Upper lobe of left lung (tissue), 6 donors: ENCODE data around the gene C16orf54. TPM values are rescaled to one million over a fixed set of nuclear protein-coding genes. Genes with fewer than 3 reads are reported as not detected.

Source experiments
- ATAC-seq, 2 donors: fragments of 200-7000 bp; cut with Tn5 transposase; one replicate each; pipeline ENCODE4 v1.9.1; 2022; ENCODE audit warnings: mild to moderate bottlenecking in 2 of 2, moderate library complexity in 2 of 2; ENCODE audit not compliant: low FRiP score in 2 of 2
- DNase-seq, 2 donors: peaks; one replicate each; pipeline ENCODE4 v3.0.0-alpha.2; 2019 to 2020
- H3K27ac ChIP-seq, 4 donors: fragments of 200-600 bp; sonication (generic); one replicate each; pipeline ENCODE4 v1.5.1; 2016 to 2019
- H3K27me3 ChIP-seq, 4 donors: fragments of 200-600 bp; sonication (generic); one replicate each; pipeline ENCODE4 v1.5.1; 2017 to 2019
- H3K36me3 ChIP-seq, 4 donors: fragments of 200-600 bp; sonication (generic); one replicate each; pipeline ENCODE4 v1.5.1; 2016 to 2019
- H3K4me1 ChIP-seq, 4 donors: fragments of 200-600 bp; sonication (generic); one replicate each; pipeline ENCODE4 v1.5.1; 2018 to 2019
- H3K4me3 ChIP-seq, 4 donors: fragments of 200-600 bp; sonication (generic); one replicate each; pipeline ENCODE4 v1.5.1; 2017 to 2019; ENCODE audit warnings: mild to moderate bottlenecking in 2 of 4, moderate library complexity in 1 of 4
- H3K9me3 ChIP-seq, 4 donors: fragments of 200-600 bp; sonication (generic); one replicate each; pipeline ENCODE4 v1.5.1; 2018 to 2019
- CTCF ChIP-seq, 6 experiments: fragments of 450-650 bp in 4 of 6; fragments of 200-600 bp in 2 of 6; sonication (generic) in 2 of 6; IDR thresholded peaks; one replicate each; pipeline ENCODE4 v1.5.1; 2016 to 2019; ENCODE audit warnings: antibody characterized with exemption in 6 of 6
- EP300 ChIP-seq, 4 donors: sonication (generic); formaldehyde crosslinking; IDR thresholded peaks; one replicate each; pipeline ENCODE4 v1.5.1; 2017; ENCODE audit warnings: antibody characterized with exemption in 4 of 4, control low read depth in 2 of 4
- POLR2A ChIP-seq, 4 donors: fragments of 450-650 bp; IDR thresholded peaks; one replicate each; pipeline ENCODE4 v1.5.1; 2016 to 2017; ENCODE audit warnings: antibody characterized with exemption in 4 of 4, mild to moderate bottlenecking in 2 of 4
- POLR2AphosphoS5 ChIP-seq, 2 donors: sonication (generic); formaldehyde crosslinking; IDR thresholded peaks; one replicate each; pipeline ENCODE4 v1.5.1; 2017; ENCODE audit warnings: antibody characterized with exemption in 2 of 2
- WGBS, 2 donors: methylation state at CpG; one replicate each; pipeline ENCODE4 v1.1.5; 2017 to 2018; 5-methylcytosine and 5-hydroxymethylcytosine counted together
- total RNA-seq, 6 donors: library from RNA; depleted of rRNA in 4 of 6; stranded (reverse); fragments of >200 nt in 4 of 6; gene quantifications; one replicate each; pipeline versions ENCODE4 v1.1.0 to v1.2.1, GENCODE V29; 2016 to 2021
- donor health status: DM: no; HTN: no; CAD: no; lungs with moderate emphysema.
- donor health status: DM: no; HTN: yes; CAD: no; lungs with severe emphysema.

C16orf54 gene
- total RNA-seq, 6 donors from 2014 or later, result 2.4 to 17.3 (median 7.5) TPM

GRCh38 chr16:29720703-29721102, 25.1 kb downstream of the C16orf54 start:
- H3K9me3 ChIP-seq, result no peaks in the 10 kb centered on the region
- H3K36me3 ChIP-seq, result no peaks in the 10 kb centered on the region
- no peak overlapping the region for H3K4me3 ChIP-seq
- DNase-seq (no peak), ATAC-seq (no peak)
- no peak for TF ChIP-seq CTCF (IDR thresholded peaks at IDR 0.05)
- no peak overlapping the region for H3K27ac ChIP-seq
- H3K27me3 ChIP-seq, result no peaks in the 10 kb centered on the region
- peaks cover 0 to 4% (median 0%) of the 10 kb centered on the region in 4 donors for H3K4me1 ChIP-seq
- WGBS, 2 donors, result 69 to 79% methylated on average over 5 of the region's 5 CpGs

GRCh38 chr16:29719063-29719462, 26.7 kb downstream of the C16orf54 start:
- Histone ChIP-seq H3K4me3 (no peak overlapping the region), H3K27me3 (no peaks in the 10 kb centered on the region), H3K4me1 (peaks cover 0 to 4% (median 0%) of the 10 kb centered on the region in 4 donors), H3K36me3 (no peaks in the 10 kb centered on the region), H3K9me3 (no peaks in the 10 kb centered on the region), H3K27ac (no peak overlapping the region)
- DNase-seq (no peak), ATAC-seq (no peak)
- WGBS, 2 donors, result 39 to 49% methylated on average over 4 of the region's 4 CpGs
- TF ChIP-seq POLR2AphosphoS5 (IDR thresholded peaks at IDR 0.05), result no peak
- TF ChIP-seq POLR2A (IDR thresholded peaks at IDR 0.05), result no peak
- TF ChIP-seq CTCF (IDR thresholded peaks at IDR 0.05), result no peak
- TF ChIP-seq EP300 (IDR thresholded peaks at IDR 0.05), result no peak

GRCh38 chr16:29717113-29717512, 28.7 kb downstream of the C16orf54 start:
- ATAC-seq, result no peak
- WGBS, 2 donors, result 89 to 95% methylated on average over 6 to 7 of the region's 7 CpGs
- no peak overlapping the region for H3K27ac ChIP-seq
- no peaks in the 10 kb centered on the region for H3K9me3 ChIP-seq
- TF ChIP-seq POLR2AphosphoS5 (IDR thresholded peaks at IDR 0.05), result no peak
- no peak for TF ChIP-seq CTCF (IDR thresholded peaks at IDR 0.05)
- TF ChIP-seq POLR2A (IDR thresholded peaks at IDR 0.05), result no peak
- no peak for TF ChIP-seq EP300 (IDR thresholded peaks at IDR 0.05)
- no peaks in the 10 kb centered on the region for H3K27me3 ChIP-seq
- H3K36me3 ChIP-seq, result no peaks in the 10 kb centered on the region
- no peak overlapping the region for H3K4me3 ChIP-seq
- H3K4me1 ChIP-seq, result peaks cover 0 to 4% (median 0%) of the 10 kb centered on the region in 4 donors
- no peak for DNase-seq

- H3K27me3 ChIP-seq, result no peaks in the 10 kb centered on the region
- no peak overlapping the region for H3K4me3 ChIP-seq
- no peak overlapping the region for H3K27ac ChIP-seq
- WGBS, 2 donors, result 29 to 57% methylated on average over 1 of the region's 1 CpG
- no peaks in the 10 kb centered on the region for H3K36me3 ChIP-seq
- DNase-seq, result no peak
- H3K4me1 ChIP-seq, result peaks cover 4 to 9% (median 6%) of the 10 kb centered on the region in 4 donors
- no peaks in the 10 kb centered on the region for H3K9me3 ChIP-seq
- no peak for TF ChIP-seq POLR2A (IDR thresholded peaks at IDR 0.05)
- no peak for TF ChIP-seq POLR2AphosphoS5 (IDR thresholded peaks at IDR 0.05)
- no peak for TF ChIP-seq CTCF (IDR thresholded peaks at IDR 0.05)
- no peak for TF ChIP-seq EP300 (IDR thresholded peaks at IDR 0.05)
- ATAC-seq, result no peak
Observed at GRCh38 chr16:29714972-29715371, 30.8 kb downstream of the C16orf54 start.

GRCh38 chr16:29714396-29714795, 31.4 kb downstream of the C16orf54 start:
- H3K27me3 ChIP-seq, result no peaks in the 10 kb centered on the region
- H3K4me3 ChIP-seq, result no peak overlapping the region
- peaks cover 4 to 9% (median 6%) of the 10 kb centered on the region in 4 donors for H3K4me1 ChIP-seq
- H3K27ac ChIP-seq, result no peak overlapping the region
- TF ChIP-seq POLR2A (IDR thresholded peaks at IDR 0.05) (no peak), EP300 (IDR thresholded peaks at IDR 0.05) (no peak), CTCF (IDR thresholded peaks at IDR 0.05) (no peak), POLR2AphosphoS5 (IDR thresholded peaks at IDR 0.05) (no peak)
- H3K9me3 ChIP-seq, result no peaks in the 10 kb centered on the region
- DNase-seq (no peak), ATAC-seq (no peak)
- WGBS, 2 donors, result 76 to 86% methylated on average over 2 of the region's 2 CpGs
- no peaks in the 10 kb centered on the region for H3K36me3 ChIP-seq
